ENCODE measurements around the gene SDK2. TPM values are rescaled to one million over a fixed set of nuclear protein-coding genes. Genes with fewer than 3 reads are reported as not detected.

SDK2 gene
- total RNA-seq, 4 donors from 2014 or later: under 0.01 to 0.49 (median 0.08) TPM

DNA sequence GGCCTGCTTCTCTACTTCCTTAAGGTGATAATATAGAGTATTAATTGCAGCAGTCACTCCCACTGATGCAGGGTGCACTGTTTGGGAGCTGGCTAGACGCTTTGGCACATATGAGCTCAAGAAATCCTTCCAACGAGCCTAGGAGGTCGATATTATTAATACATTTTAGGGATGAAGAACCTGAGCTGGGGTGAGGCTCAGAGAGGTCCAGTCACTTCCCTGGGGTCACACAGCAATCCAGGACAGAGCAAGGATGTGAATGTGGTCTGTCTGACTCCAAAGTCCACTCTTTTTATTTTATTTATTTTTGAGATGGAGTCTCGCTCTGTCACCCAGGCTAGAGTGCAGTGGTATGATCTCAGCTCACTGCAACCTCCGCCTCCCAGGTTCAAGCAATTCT, 176.0 kb downstream of the SDK2 start:
- no peak for TF ChIP-seq CTCF (IDR thresholded peaks at IDR 0.05; ENCODE audit: low read depth)

DNA sequence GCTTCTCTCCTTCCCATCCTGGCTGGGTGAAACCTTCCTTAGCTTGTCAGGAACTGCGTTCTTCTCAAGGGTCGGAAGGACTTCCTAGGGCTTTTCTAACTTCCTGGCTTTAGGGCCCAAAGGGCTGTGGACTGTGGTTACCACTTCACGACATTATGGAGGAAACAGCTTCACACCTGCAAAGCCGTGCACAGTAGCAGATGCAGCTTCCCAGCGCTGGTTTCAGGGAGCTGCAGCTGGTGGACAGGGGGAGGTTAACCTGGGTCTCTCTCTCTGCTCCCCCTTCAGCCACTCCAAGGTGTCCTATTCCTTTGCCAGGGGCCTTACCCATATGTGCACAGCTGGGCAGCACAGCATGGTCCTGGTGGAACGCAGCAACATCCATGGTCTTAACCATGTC, 176.6 kb downstream of the SDK2 start:
- TF ChIP-seq CTCF (IDR thresholded peaks at IDR 0.05; ENCODE audit: low read depth): no peak

DNA sequence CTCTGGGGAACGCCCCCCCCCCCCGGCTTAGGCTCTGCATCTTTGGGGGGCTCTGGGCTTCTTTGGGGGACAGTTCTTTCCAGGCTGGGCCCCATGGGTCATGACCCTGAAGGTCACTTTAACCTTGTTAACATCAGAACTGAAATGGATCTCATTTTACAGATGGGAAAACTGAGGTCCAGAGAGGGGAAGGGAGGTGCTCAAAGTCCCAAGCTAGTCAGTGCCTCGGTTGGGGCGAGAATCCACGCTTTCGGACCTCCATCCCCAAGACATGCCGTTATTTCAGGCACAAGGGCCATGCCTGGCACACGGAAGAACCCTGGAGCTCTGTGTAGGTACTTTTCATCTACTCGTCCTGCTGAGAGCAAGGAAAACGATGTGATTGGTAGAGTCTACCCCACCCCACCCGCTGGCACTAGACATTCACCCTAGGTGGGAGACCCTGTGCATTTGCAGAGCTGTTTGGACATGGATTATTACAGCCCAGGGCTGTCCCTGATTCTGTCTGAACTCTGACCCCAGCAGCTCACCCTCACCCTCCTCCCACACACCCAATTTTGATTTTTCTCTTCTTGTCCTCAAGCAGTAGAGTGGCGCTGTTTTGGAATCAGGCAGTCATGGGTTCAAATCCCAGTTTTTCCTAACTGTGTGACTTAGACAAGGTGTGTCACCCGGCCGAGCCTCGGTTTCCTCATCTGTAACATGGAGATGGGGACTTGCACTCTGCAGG, 177.4 kb downstream of the SDK2 start:
- TF ChIP-seq CTCF (IDR thresholded peaks at IDR 0.05; ENCODE audit: low read depth): no peak

- TF ChIP-seq CTCF (IDR thresholded peaks at IDR 0.05; ENCODE audit: low read depth): no peak
These were observed 178.4 kb downstream of the SDK2 start for GRCh38 chr17:73465953-73466230.

DNA sequence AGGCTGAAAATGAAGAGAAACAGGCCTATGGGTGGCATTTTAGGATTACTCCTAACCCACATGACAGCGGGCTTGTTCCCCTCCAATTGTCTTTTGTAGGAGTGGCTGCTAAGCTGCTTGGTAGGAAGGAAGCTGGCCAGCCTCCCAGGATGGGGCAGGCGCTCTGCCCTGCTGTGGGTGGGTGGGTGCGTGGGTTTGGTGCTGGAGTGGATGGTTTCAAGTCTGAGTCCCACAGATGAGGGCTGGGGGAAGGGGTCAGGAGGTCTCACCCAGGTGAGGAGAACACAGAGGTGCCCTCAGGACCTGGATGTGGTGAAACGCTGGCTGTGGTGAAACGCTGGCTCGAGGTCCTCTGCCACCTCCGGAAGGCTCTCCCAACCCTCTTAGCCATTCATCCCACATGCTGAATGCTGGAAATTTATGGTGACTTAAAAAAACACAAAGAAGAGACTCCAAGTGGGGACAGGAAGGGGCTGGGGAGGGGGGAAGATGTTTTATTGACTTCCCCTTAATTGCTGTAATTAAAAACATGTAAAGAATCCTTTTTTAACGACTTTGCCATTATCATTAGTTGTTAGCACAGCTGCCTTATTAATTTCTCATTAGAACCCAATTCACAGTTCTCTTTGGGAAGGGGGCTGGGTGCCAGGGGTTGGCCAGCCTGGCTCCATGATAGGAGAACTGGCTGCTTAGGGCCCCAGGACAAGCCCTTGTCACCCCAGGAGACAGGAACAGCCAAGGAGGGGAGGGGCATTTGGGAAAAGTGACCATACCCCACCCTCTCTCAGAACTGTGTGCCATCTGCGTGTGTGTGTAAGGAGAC, 178.9 kb downstream of the SDK2 start:
- no peak for TF ChIP-seq CTCF (IDR thresholded peaks at IDR 0.05; ENCODE audit: low read depth)

GRCh38 chr17:73464447-73464846, 179.8 kb downstream of the SDK2 start:
- TF ChIP-seq CTCF (IDR thresholded peaks at IDR 0.05; ENCODE audit: low read depth): no peak

- TF ChIP-seq CTCF (IDR thresholded peaks at IDR 0.05; ENCODE audit: low read depth): no peak
These were observed 180.4 kb downstream of the SDK2 start for GRCh38 chr17:73463821-73464220.
